ENCODE data around the gene AUP1. TPM values are rescaled to one million over a fixed set of nuclear protein-coding genes. Genes with fewer than 3 reads are reported as not detected.
A peak's percentile ranks its signal among the peaks of the same experiment; 100 is the strongest.

Gene AUP1
- total and polyA plus RNA-seq, 4 experiments from 2014 or later = 91.3 to 158 (median 138) TPM

DNA sequence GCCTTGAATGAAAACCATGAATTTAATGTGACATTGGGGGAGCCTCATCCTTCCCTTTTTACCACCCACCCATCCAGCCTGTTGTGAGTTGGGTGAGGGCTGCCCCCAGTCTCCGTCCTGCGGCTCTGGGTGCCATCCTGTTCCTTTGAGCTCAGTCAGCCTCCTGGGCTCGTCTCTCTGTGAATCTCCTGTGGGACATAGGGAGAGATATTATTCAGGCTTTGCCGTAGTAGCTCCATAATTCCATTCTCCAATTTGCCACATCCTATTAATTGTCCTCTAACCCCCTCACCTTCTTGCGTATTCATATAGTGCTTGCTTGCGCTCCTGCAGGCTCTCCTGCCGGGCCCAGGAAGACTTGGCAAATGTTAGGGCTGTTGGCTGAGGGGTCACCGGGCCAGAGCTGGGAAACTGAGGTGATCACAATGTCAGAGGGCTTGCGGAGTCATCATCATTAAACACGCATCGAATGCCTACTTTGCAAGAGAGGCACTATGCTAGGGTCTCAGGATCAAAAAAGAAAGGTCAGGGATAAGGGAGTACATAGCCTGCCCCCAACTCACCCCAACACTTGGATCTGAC is 2.8 kb downstream of the AUP1 start:
- H3K27ac Mint-ChIP-seq = peak overlapping the region in 3 of 7 donors; percentile 43 to 62 (median 60)
- no peaks in the 10 kb centered on the region for H3K9me3 Mint-ChIP-seq
- H3K36me3 Mint-ChIP-seq = peaks cover 26 to 38% of the 10 kb centered on the region in 2 donors
- H3K27ac ChIP-seq (ENCODE audit: low read depth, low read length) = no peak overlapping the region
- H3K4me1 Mint-ChIP-seq = peaks cover 14 to 41% (median 32%) of the 10 kb centered on the region in 4 donors
- no peaks in the 10 kb centered on the region for H3K27me3 ChIP-seq (ENCODE audit: insufficient read depth, low read length)
- no peaks in the 10 kb centered on the region for H3K9me3 ChIP-seq (ENCODE audit: control insufficient read depth in 1 of 2, low read length in 2 of 2)
- peak overlapping the region in 2 of 8 donors; percentile 1 to 30 for H3K4me3 Mint-ChIP-seq
- intact Hi-C loops (cut with micrococcal nuclease) = no loop called here
- DNase-seq = no peak
- H3K4me1 ChIP-seq (ENCODE audit: insufficient read depth, low read length) = peaks cover 28% of the 10 kb centered on the region
- H3K4me3 ChIP-seq (ENCODE audit: low read length in 2 of 2) = no peak overlapping the region
- H3K27me3 Mint-ChIP-seq = peaks cover under 1 to 4% of the 10 kb centered on the region in 2 donors
- ChIA-PET POLR2A (ENCODE audit: partially characterized antibody) (interaction anchor here (0.8 to 2.8 kb wide), 10 partner anchors 11 to 106 kb away, joined by 3 to 12 read pairs (median 6); partner anchors contain the start of genes C2orf81, CCDC142, MRPL53 and PCGF1), CTCF (ENCODE audit: partially characterized antibody) (interaction anchor here (1.3 to 1.6 kb wide), 3 partner anchors 12 to 703 kb away, joined by 3 to 7 read pairs (median 3); partner anchors contain the start of genes CCDC142, TLX2 and TTC31)
- H3K36me3 ChIP-seq (ENCODE audit: insufficient read depth, low read length) = peaks cover 19% of the 10 kb centered on the region

DNA sequence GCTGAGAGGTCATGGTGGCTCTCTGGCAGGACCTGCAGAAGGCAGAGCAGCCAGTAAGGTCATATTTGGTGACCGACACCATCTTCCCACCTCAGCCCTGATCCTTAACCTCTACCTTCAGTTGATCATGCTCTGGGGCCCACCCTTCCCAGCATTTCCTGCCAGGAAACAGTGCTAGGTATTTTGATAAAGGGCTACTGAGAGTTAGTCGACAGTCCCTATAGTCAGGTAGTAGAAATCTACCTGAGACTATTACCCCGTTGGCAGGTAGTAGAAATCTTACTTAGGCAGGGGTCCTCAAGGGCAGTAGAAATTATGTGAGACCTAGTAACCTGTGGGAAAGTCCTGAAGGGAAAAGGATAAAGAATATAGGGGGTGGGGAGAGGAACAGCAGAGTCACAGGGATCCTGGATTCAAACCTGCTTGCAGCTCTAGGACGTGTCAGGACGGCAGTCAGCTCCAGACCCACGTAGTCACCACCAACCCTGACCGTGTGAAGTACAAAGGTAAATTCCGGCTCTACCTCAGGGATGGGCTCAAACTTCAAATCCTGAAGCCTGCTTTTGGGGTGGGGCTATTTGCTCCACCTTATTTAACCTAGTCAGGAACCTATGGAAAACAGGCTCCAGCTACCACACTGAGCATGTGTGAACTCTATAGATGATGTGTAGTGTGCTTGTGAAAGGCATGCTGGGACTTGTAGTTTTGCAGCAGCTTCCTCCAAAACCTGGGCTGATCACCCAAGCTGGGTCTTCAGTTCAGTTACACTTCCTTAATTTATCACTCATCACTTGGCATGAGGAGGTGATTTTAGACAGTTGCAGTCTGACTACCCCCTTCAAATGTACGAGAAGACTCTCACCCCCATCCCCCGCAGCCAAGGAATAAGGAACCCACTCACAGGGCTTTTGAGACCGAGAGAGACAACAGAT is 3.5 kb downstream of the AUP1 start, which contains the start of gene DQX1:
TSS of gene DQX1 (minus strand) at position 515 of the 932 bp plus-strand sequence. CDS start at position 13, 502 bp downstream.
- no peak within 1 kb of the TSS for H3K27ac ChIP-seq (ENCODE audit: low read depth, low read length)
- intact Hi-C loops (cut with micrococcal nuclease) = no loop called here
- no peak within 1 kb of the TSS for H3K4me3 ChIP-seq (ENCODE audit: low read length in 2 of 2)
- Mint-ChIP-seq H3K4me1 (peaks cover 11 to 33% (median 25%) of the 10 kb centered on the region in 4 donors), H3K27me3 (peaks cover 2 to 4% of the 10 kb centered on the region in 2 donors), H3K4me3 (peak within 1 kb of the TSS in 5 of 8 donors; percentile 1 to 57 (median 39)), H3K9me3 (no peaks in the 10 kb centered on the region), H3K27ac (peak within 1 kb of the TSS in 5 of 7 donors; percentile 12 to 62 (median 52)), H3K36me3 (peaks cover 26 to 38% of the 10 kb centered on the region in 2 donors)
- DNase-seq = peak in 1 of 5 donors; percentile 39
- no peaks in the 10 kb centered on the region for H3K27me3 ChIP-seq (ENCODE audit: insufficient read depth, low read length)
- ChIA-PET CTCF (ENCODE audit: partially characterized antibody) (interaction anchor here (1.3 to 1.6 kb wide), 3 partner anchors 11 to 702 kb away, joined by 3 to 7 read pairs (median 3); partner anchors contain the start of genes CCDC142, TLX2 and TTC31), POLR2A (ENCODE audit: partially characterized antibody) (interaction anchor here (0.8 to 2.8 kb wide), 10 partner anchors 10 to 105 kb away, joined by 3 to 12 read pairs (median 6); partner anchors contain the start of genes C2orf81, CCDC142, MRPL53 and PCGF1)
- peaks cover 19% of the 10 kb centered on the region for H3K36me3 ChIP-seq (ENCODE audit: insufficient read depth, low read length)
- H3K9me3 ChIP-seq (ENCODE audit: control insufficient read depth in 1 of 2, low read length in 2 of 2) = no peaks in the 10 kb centered on the region
- H3K4me1 ChIP-seq (ENCODE audit: insufficient read depth, low read length) = peaks cover 20% of the 10 kb centered on the region

DNA sequence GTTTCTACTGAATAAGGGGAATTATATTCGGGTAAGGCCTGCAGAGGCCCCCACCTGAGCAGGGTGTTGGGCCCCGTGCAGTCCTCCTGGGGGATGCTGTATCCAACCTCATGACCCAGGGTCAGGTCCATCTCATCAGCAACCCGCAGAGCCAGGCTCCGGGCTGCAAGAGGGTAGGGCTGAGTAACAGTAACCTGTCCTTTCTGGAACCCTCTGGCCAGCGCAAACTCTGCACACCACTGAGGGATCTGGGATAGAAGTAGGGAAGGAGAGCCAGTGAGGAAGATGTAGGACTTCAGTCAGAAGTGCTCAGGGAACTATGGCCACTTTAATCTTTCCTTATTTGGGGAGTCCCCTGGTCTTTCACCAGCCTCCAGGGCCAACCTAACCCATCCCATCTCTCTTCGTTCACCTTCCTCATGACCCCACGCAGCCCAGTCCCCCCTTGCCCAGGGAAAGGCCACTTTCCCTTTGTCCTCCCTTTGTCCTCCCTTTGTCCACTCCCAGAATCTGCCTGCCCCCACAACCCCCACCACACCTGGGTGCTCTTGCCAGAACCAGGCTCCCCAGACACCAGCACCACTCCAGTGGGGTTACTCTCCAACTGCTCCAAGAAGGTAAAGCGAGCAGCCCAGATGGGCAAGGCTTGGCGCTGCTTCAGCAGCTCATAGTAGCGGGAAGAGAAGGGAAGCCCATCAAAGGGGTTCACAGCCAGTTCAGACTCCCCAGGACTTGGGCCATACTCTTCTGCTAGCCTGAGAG is 4.4 kb downstream of the AUP1 start:
- peaks cover 15% of the 10 kb centered on the region for H3K4me1 ChIP-seq (ENCODE audit: insufficient read depth, low read length)
- Mint-ChIP-seq H3K36me3 (peaks cover 26 to 35% of the 10 kb centered on the region in 2 donors), H3K9me3 (peaks cover 0 to 2% (median 0%) of the 10 kb centered on the region in 8 donors), H3K27ac (no peak overlapping the region), H3K4me3 (no peak overlapping the region), H3K27me3 (peaks cover 5 to 8% of the 10 kb centered on the region in 2 donors), H3K4me1 (peaks cover 5 to 26% (median 19%) of the 10 kb centered on the region in 4 donors)
- no peaks in the 10 kb centered on the region for H3K27me3 ChIP-seq (ENCODE audit: insufficient read depth, low read length)
- ChIA-PET CTCF (ENCODE audit: partially characterized antibody) (interaction anchor here (1.3 to 1.4 kb wide), 2 partner anchors 11 to 42 kb away, joined by 3 to 7 read pairs; partner anchors contain the start of genes CCDC142, TLX2 and TTC31), POLR2A (ENCODE audit: partially characterized antibody) (interaction anchor here (2.1 to 2.8 kb wide), 3 partner anchors 10 to 21 kb away, joined by 7 to 12 read pairs (median 8); partner anchors contain the start of genes PCGF1 and TLX2)
- no peak overlapping the region for H3K27ac ChIP-seq (ENCODE audit: low read depth, low read length)
- no peak for DNase-seq
- H3K36me3 ChIP-seq (ENCODE audit: insufficient read depth, low read length) = peaks cover 19% of the 10 kb centered on the region
- H3K4me3 ChIP-seq (ENCODE audit: low read length in 2 of 2) = no peak overlapping the region
- H3K9me3 ChIP-seq (ENCODE audit: control insufficient read depth in 1 of 2, low read length in 2 of 2) = no peaks in the 10 kb centered on the region
- intact Hi-C loops (cut with micrococcal nuclease) = no loop called here

DNA sequence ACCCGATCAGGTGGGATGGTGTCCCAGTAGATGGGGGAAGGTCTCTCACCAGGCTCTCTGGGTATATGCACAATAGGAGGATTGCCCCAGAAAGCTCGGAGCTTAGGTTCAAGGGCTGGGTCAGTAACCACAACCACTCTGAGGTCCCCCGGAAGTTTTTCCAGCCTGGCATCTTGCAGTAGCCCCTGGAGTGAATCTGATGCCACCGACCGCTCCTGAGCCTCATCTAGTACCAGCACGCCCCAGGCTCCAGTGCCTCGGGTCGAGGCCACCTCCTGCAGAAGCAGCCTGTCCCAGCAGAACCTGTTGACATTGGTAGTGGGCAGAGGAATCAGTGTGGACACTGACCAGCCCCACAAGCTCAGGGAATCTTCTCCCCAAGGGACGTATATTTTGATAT is 5.5 kb downstream of the AUP1 start:
- ChIA-PET CTCF (ENCODE audit: partially characterized antibody) (interaction anchor here (1.0 to 1.4 kb wide), 2 partner anchors 15 to 21 kb away, joined by 3 to 4 read pairs; no protein-coding TSS in a partner anchor), POLR2A (ENCODE audit: partially characterized antibody) (interaction anchor here (1.0 kb wide), 1 partner anchor 10 kb away, joined by 4 read pairs; the partner anchor contains the start of gene TLX2)
- Mint-ChIP-seq H3K27ac (peak overlapping the region in 1 of 7 donors; percentile 26), H3K4me1 (peaks cover 5 to 23% (median 17%) of the 10 kb centered on the region in 4 donors), H3K9me3 (peaks cover 0 to 3% (median 0%) of the 10 kb centered on the region in 8 donors), H3K36me3 (peaks cover 26 to 29% of the 10 kb centered on the region in 2 donors), H3K4me3 (no peak overlapping the region), H3K27me3 (peaks cover 13 to 19% of the 10 kb centered on the region in 2 donors)
- peaks cover 12% of the 10 kb centered on the region for H3K4me1 ChIP-seq (ENCODE audit: insufficient read depth, low read length)
- no peak overlapping the region for H3K4me3 ChIP-seq (ENCODE audit: low read length in 2 of 2)
- H3K9me3 ChIP-seq (ENCODE audit: control insufficient read depth in 1 of 2, low read length in 2 of 2) = no peaks in the 10 kb centered on the region
- DNase-seq = no peak
- H3K36me3 ChIP-seq (ENCODE audit: insufficient read depth, low read length) = peaks cover 19% of the 10 kb centered on the region
- H3K27ac ChIP-seq (ENCODE audit: low read depth, low read length) = no peak overlapping the region
- intact Hi-C loops (cut with micrococcal nuclease) = no loop called here
- H3K27me3 ChIP-seq (ENCODE audit: insufficient read depth, low read length) = no peaks in the 10 kb centered on the region

DNA sequence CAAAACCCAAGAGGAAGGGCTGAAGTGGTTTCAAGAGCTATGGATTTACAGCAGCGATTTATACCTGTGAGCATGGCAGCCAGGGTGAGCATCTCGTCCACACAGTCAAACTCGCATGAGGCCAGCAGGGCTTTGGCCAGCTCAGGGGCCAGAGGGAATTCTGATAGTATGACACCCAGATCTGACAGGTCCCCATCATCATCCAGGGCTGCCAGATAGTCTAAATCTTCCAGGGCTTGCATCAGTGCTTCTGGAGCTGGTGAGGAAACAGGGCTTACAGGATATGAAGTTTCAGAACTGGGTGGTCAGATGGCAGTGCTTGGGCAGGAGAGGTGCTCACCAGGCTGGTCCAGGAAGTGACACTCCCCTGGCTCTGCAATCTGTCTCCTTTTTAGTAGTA is 7.0 kb downstream of the AUP1 start:
- intact Hi-C loops (cut with micrococcal nuclease) = no loop called here
- CTCF ChIA-PET (ENCODE audit: partially characterized antibody) = interaction anchor here (1.3 to 1.5 kb wide), 2 partner anchors 14 to 18 kb away, joined by 3 read pairs; no protein-coding TSS in a partner anchor

DNA sequence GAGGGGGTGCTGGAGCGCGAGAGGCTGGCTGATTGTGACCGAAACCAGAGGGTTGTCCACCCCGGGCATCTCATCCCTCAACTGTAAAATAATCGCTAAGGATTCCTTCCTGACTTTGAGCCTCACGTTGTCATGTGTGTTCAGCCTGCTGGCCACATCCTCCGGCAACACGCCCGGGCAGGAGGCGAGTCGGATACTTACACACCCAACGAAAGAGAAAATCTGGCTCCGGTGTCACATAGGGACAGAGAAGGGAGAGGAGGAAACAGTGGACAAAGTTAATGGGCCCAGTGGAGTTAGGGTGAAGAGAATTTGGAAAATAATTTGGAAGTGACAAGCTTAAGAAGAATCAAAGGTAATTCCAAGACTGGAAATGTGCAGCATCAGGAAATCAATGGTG is 12.9 kb downstream of the AUP1 start:
- Histone ChIP-seq H3K27me3 (ENCODE audit: insufficient read depth, low read length) (peaks cover 35% of the 10 kb centered on the region), H3K9me3 (ENCODE audit: control insufficient read depth in 1 of 2, low read length in 2 of 2) (no peaks in the 10 kb centered on the region), H3K27ac (ENCODE audit: low read depth, low read length) (no peak overlapping the region), H3K4me3 (ENCODE audit: low read length in 2 of 2) (peak overlapping the region in 1 of 2 donors; percentile 53), H3K4me1 (ENCODE audit: insufficient read depth, low read length) (peaks cover 35% of the 10 kb centered on the region), H3K36me3 (ENCODE audit: insufficient read depth, low read length) (no peaks in the 10 kb centered on the region)
- H3K27ac Mint-ChIP-seq = peak overlapping the region in 1 of 7 donors; percentile 72
- intact Hi-C loops (cut with micrococcal nuclease) = no loop called here
- H3K4me1 Mint-ChIP-seq = peaks cover 6 to 36% (median 18%) of the 10 kb centered on the region in 4 donors
- ChIA-PET POLR2A (ENCODE audit: partially characterized antibody) (interaction anchor here (0.6 to 2.7 kb wide), 9 partner anchors 10 to 59 kb away, joined by 3 to 20 read pairs (median 4); partner anchors contain the start of genes AUP1, DQX1, HTRA2 and LBX2), CTCF (ENCODE audit: partially characterized antibody) (interaction anchor here (1.4 to 2.6 kb wide), 2 partner anchors 34 to 71 kb away, joined by 3 to 8 read pairs; partner anchors contain the start of genes CCDC142 and TTC31)
- peaks cover 40 to 54% of the 10 kb centered on the region in 2 donors for H3K27me3 Mint-ChIP-seq
- peaks cover 0 to 4% (median 0%) of the 10 kb centered on the region in 8 donors for H3K9me3 Mint-ChIP-seq
- DNase-seq = no peak
- H3K36me3 Mint-ChIP-seq = no peaks in the 10 kb centered on the region
- peak overlapping the region; percentile 71 to 87 (median 83) for H3K4me3 Mint-ChIP-seq

More for the DNA sequence above, 7.0 kb downstream of the AUP1 start:
- no peak overlapping the region for H3K4me3 Mint-ChIP-seq
- no peak overlapping the region for H3K27ac Mint-ChIP-seq
- POLR2A ChIA-PET (ENCODE audit: partially characterized antibody) = interaction anchor here (1.1 to 1.4 kb wide), 2 partner anchors 58 to 68 kb away, joined by 3 to 4 read pairs; partner anchors contain the start of gene INO80B
- no peak for DNase-seq
- peaks cover 0 to 9% (median 6%) of the 10 kb centered on the region in 4 donors for H3K4me1 Mint-ChIP-seq
- peaks cover 13% of the 10 kb centered on the region for H3K36me3 ChIP-seq (ENCODE audit: insufficient read depth, low read length)
- peaks cover 17 to 19% of the 10 kb centered on the region in 2 donors for H3K36me3 Mint-ChIP-seq
- peaks cover 0 to 3% (median 0%) of the 10 kb centered on the region in 8 donors for H3K9me3 Mint-ChIP-seq
- no peak overlapping the region for H3K4me3 ChIP-seq (ENCODE audit: low read length in 2 of 2)
- H3K4me1 ChIP-seq (ENCODE audit: insufficient read depth, low read length) = no peaks in the 10 kb centered on the region
- peaks cover 26 to 30% of the 10 kb centered on the region in 2 donors for H3K27me3 Mint-ChIP-seq
- H3K27ac ChIP-seq (ENCODE audit: low read depth, low read length) = no peak overlapping the region
- H3K9me3 ChIP-seq (ENCODE audit: control insufficient read depth in 1 of 2, low read length in 2 of 2) = no peaks in the 10 kb centered on the region
- H3K27me3 ChIP-seq (ENCODE audit: insufficient read depth, low read length) = peaks cover 8% of the 10 kb centered on the region
